Measurements from ENCODE around the gene THSD7A.
"Not testable (repeated sequence)": the region's sequence is repeated elsewhere in the genome, so short reads cannot be mapped to it uniquely, and the experiment has no call there.

Gene THSD7A

DNA sequence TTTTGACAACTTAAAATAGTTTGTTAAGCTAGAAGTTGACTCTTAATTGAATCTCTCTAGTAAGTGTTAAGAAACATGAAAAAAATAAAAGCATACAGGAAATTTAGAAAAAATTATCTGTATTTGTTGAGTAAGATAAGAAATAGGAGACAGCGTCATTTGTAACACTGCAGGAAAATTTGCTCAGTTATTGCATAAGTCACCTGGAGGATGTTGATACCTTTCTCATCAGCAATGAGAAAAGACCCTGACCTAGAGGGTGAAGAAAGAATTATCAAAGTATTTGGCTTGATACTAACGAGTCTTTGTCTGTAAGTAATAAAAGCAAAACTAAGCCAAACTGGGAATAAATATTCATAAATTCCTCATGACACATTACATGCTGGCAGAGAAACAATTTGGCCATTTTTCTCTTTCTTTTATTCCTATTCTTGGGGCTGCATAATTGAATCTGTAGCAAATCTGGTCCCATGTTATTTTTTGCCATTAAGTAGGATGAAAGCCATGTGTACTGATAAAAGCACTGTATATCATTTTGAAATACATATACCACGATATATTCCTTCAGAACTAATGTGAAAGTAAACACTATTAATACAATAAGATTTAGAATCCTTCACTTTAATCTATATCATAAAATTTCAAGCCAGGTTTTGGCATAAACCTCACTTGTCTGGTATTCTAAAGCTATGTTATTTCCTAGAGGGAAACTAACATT is 362.8 kb downstream of the THSD7A start:
- no peak for DNase-seq (ENCODE audit: low read depth in 1 of 2, low spot score in 1 of 2)

DNA sequence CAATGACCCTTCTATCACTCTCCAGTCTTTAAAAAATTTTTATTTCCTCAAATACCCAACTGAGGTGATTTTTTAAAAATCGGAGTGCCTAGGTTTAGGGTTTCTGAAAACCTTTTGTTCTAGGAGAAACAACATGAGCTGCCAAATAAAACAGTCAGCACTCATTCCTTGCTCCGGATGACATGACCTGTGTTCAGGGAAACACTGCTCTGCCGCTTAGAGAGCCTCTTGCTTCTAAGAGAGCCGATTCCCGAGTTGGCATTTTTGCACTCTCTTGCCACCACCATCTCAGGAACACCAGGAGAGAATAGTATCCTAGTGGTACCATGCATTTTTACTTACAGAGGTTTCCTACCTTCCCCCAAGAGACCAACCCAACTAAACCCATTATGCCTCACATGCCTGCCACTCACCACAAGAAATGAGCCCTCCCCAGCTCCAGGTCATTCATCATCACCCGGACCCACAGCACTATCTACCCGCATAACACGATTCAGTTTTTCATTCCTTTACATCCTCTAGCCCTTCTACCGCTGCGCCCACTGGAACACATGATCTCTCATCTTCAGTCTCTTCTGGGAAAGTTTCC is 365.4 kb downstream of the THSD7A start:
- no peak for DNase-seq (ENCODE audit: low read depth in 1 of 2, low spot score in 1 of 2)

DNA sequence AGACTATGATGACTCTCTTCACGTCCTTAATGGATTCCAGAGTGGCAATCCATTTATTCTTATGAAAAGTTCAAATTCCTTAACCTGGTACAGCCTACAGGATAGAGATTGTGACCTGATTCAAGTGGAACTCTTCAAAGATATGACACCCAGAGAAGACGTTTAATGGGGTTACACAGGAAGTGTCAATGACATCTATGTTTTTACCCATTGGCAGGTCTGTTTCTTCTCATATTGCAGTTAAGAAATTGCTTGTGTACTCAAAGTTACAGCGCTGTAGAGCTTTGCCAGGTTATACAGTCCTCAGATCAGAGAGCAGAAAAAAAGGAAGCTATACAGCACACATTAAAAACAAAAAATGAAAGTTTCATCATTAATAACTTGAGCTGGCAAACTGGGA is 367.4 kb downstream of the THSD7A start:
- no peak for DNase-seq (ENCODE audit: low read depth in 1 of 2, low spot score in 1 of 2)

DNA sequence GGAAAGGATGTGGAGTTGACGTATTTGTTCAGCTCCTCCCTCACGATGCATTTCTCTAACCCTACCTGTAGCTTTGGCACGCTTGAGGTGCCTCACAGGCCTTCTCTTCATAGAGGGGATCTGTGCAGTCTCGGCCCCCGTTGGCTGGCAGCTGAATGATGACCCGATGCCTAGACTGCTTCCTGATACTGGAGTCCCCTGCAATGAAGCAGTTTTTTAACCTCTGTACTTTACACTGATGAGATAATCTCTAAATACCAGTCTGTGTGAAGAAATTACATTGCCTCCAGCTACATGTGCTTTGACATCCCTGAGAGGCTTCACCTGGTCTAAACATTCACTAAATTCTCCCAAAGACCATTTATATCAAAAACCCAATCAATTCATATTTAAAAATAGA is 370.1 kb downstream of the THSD7A start:
- DNase-seq (ENCODE audit: low read depth in 1 of 2, low spot score in 1 of 2) = no peak

DNA sequence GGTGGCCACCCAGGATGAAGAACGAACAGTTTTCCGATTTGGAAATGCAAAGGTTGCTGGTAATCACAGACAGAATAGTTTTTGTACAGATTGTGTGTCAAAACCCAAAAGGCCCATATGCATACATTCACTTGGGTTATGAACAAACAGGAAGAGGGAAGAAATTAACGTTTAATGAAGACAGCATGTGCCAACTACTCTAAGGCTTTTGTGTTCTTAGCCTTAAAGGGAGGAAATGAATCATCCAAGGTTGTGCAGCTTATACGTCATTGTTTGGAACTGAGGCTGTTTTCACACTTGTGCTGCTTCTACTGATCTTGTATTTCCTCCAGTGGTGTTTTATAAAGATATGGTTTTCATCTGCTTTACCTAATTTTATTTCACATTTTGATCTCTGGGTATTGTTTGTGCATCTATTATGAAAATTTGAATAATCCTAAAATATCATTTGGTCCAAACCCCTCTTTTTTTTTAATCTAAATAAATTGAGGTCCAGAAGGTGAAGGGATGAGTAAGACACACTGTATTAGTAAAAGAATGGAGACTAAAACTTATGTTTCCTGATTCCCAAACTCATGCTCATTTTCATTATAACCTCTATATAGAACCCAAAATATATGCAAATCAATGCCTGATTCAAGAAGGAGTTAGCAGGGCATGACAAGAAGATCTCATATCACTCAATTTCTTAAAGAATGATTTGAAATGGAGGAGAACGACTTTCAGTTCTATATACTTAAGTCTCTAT is 373.1 kb downstream of the THSD7A start:
- DNase-seq (ENCODE audit: low read depth in 1 of 2, low spot score in 1 of 2) = no peak

DNA sequence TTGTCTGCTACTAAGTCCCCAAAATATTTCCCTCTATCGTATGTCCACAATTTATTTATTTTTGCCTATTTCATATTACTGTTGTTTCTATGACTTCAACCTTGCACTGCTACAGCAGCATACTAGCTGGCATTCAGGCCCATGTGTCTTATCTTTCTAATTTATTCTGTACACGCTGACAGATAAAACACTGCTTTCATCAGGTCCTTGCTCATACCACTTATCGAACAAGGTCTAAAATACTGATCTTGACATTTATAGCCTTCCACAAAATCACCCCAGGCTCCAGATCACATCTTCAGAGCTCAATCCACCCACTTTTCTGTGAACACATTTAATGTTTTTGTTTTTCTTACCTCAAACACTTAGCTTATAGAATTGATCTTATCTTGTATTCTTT is 374.6 kb downstream of the THSD7A start:
- no peak for DNase-seq (ENCODE audit: low read depth in 1 of 2, low spot score in 1 of 2)

DNA sequence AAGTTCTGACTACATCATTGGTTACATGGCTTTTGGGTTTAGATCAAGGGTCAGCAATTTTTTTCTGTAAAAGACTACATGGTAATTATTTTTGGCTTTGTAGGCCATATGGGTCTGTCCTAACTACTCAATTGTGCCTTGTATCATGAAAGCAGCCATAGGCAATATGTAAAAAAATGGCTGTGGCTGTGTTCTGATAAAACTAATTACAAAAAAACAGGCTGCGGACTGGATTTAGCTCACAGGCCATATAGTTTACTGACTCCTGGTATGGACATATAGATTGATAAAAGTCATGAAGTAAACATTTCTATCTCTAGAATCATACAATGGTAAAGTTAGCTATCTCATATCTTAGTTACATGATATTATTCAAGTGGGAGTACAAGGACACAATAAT is 375.4 kb downstream of the THSD7A start:
- DNase-seq (ENCODE audit: low read depth in 1 of 2, low spot score in 1 of 2) = no peak

DNA sequence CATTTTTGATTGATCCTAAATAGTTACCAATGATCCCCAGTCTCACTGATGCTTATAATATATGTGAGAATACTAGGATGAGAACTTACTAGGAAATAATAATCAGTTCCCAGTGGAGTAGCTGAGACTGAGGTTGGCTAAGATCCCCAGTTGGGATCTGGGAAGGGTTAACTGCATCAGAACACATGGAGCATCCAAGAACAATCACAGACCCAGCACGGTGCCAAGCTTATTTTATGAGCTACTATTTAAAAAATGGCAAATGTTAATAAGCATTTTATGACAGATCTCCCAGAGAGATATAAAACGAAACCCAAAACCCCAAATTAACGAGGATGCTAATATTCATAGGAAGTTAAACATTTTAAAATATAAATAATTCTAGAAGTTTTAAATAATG is 379.5 kb downstream of the THSD7A start:
- DNase-seq (ENCODE audit: low read depth in 1 of 2, low spot score in 1 of 2) = no peak

DNA sequence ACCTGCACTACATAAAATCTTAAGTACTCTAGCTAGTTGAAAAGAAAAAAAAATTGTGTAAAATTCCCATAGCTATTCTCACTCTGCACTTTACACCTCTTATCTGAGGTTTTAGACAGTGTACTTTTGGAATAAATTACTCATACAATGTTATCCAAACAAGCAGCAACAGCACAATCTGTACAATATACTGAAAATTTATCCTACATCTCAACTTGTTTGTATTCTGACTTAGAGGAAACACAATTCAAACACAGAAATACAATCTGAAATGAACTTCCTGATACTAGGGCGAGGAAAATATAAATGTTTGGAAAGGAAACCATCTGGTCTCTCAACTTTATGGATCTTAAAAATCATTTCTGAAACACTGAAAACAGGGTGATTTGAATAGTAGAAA is 381.7 kb downstream of the THSD7A start:
- DNase-seq (ENCODE audit: low read depth in 1 of 2, low spot score in 1 of 2) = no peak

DNA sequence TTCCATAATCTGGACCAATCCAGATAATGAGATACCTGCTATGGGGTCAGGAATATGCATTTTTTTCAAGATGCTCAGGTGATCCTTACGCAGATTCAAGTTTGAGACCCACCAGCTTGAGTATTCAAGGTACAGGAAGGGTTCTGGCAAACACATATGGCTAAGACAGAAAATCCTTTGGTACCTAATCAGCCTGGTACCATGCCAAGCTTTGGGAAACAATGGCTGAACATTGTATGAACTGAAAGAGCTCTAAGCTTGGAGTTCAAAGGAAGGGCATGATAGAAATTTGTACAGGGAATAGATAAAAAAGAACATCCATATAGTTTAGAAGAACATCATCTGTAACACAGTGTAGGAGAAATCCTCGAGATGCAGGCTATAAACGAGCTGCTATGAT is 382.7 kb downstream of the THSD7A start:
- DNase-seq (ENCODE audit: low read depth in 1 of 2, low spot score in 1 of 2) = no peak

DNA sequence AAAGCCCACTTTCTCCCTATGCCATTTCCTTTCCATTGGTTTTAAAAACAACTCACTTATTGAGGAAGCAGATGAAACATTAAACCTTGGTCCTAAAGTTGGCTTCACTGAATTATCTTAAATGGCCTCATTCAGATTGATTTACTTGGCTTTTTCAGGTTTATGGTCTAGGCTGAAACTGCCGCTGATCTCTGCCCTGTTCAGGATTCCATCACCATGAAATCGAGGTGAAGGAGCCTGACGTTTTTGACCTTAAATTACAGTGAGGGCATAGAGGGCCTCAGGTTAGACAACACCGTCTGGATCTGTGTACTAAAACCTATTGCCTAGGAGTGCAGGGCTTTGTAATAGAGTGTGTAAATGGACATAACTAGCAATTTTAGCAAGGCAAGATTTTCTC is 383.7 kb downstream of the THSD7A start:
- DNase-seq (ENCODE audit: low read depth in 1 of 2, low spot score in 1 of 2) = no peak

DNA sequence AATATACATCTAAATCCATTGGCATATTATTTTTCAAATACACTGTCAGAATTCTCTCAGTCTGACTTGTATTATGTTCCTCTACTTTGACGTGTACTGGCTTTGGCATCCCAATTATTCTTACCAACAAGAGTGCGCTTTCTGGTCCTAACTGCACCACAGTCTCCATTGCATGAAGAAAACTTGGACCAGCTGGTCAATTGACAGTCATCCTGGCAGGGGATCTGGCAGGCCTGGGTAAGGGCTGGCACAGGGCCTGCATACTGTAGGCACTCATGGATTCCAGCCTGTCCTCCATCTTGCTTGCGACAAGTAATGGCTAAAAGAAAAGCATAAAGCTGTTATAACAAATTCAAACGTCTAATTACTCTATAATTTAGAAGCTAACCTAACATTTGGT is 384.9 kb downstream of the THSD7A start:
- no peak for DNase-seq (ENCODE audit: low read depth in 1 of 2, low spot score in 1 of 2)

DNA sequence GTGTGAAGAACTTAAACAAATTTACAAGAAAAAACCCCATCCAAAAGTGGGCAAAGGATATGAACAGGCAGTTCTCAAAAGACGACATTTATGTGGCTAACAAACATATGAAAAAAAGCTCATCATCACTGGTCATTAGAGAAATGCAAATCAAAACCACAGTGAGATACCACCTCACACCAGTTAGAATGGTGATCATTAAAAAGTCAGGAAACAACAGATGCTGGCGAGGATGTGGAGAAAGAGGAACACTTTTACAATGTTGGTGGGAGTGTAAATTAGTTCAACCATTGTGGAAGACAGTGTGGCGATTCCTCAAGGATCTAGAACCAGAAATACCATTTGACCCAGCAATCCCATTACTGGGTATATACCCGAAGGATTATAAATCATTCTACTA is 388.1 kb downstream of the THSD7A start:
- DNase-seq (ENCODE audit: low read depth in 1 of 2, low spot score in 1 of 2) = not testable (repeated sequence)

DNA sequence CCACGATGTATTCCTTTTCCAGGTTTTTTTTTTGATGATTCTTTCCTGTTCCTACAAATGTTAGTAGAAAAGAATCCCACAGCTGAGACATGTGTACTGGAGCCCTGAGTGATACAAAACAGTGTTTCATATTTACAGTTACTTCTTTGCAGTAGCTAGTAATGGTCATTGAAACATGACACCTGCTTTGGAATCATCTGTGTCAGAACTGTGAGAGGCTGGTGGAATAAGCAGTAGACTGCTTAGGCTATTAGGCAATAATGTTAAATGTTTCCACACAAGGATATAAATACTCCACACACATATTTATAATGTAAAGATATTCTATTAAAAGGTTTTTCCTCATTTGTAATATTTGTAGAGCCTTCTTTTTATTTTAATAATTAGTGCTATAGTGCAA is 394.0 kb downstream of the THSD7A start:
- no peak for DNase-seq (ENCODE audit: low read depth in 1 of 2, low spot score in 1 of 2)

DNA sequence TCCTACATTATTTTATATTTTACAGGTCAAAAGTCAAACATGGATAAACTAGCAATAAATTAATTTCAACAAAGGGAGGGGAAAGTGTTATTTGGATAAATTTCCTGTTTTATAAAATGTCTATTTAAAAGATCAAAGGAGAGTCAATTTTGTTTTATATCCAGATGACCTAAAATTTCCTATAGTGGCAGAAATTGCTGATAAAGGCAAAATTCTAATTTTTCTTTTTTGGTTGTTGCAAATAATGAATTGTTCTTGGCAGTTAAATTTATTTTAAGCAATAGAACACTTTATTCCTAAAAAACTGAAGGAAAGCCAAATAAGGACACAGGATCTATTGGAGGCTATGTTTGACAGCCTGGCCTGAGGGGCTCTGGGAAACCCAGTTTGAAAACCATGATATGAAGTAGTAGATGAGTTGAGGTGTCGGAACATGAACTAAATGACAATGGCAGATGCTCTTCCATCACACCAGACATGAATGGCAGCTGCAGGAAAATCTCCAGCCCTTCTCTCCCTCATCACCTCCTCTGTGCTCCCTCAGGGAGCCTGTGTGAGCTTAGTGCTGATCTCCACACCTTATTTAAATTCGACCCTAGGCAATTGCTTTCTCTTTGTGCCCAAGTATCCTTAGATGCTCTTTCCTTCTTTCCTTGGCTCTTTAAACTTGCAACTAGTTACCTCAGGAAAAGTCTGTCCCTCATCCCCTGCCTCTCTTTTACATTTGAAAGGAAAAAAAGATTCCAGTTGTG is 395.0 kb downstream of the THSD7A start:
- DNase-seq (ENCODE audit: low read depth in 1 of 2, low spot score in 1 of 2) = no peak

DNA sequence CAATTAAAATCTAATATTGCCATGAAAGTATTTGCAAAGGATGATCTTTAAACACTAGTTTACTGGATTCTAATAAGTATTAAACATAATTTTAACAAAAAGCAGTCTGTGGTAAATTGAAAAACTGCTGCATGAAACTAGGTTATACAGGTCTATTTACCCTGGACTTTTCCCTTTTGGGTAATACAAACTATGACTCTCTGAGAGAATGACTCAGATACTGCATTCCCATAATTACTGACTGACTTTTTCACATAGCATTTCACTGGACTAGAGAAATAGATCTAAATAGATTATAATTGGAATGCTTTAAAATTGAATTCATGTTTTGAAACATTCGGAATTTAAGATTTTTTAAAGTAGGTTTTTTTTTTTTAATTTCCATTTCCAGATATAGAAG is 395.7 kb downstream of the THSD7A start:
- DNase-seq (ENCODE audit: low read depth in 1 of 2, low spot score in 1 of 2) = no peak

DNA sequence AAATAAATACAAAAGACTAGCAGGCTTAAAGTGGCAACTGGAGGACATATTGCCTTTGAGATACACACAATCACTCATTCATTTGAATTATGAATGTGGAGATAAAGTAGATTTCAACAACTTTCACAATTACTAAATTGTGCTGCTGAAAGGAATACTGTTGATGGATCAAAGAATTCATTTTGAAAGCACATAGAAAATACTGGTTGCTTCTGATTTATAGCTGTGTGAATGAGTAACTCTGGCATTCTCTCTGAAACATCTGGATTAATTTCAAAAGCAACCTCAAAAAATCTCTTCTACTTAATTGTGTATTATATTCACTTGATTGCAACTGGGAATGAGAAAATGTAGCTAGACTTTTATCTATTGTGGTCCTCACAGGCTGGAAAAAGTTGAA is 397.6 kb downstream of the THSD7A start:
- no peak for DNase-seq (ENCODE audit: low read depth in 1 of 2, low spot score in 1 of 2)

DNA sequence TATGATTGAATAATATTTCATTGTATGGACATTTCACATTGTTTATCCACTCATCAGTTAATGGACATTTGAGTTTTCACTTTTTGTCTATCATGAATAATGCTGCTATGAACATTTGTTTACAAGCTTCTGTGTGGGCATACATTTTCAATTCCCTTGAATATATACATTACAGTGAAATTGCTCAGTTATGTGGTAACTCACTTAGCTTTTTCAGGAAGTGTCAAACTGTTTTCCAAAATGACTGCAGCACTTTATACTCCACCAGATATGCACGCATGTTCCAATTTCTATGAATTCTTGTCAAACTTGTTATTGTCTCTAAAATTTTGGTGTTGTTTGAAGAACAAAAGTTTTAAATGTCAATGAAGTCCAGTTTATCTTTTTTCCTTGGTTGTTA is 401.2 kb downstream of the THSD7A start:
- DNase-seq (ENCODE audit: low read depth in 1 of 2, low spot score in 1 of 2) = no peak

DNA sequence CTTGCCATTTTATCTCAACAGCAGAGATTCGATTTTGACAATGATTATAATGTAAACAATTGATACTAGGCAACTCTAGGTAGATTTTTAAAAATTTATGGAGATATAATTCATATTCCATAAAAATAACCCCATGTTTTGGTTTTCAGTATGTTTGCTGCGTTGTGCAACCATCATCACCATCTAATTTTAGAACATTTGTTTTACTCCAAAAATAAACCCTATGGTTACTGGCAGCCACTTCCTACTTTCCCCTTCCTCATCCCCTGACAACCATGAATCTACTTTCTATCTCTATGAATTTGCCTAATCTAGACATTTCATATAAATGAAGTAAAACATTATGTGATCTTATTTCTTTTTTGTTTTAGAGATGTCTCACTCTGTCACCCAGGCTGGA is 401.9 kb downstream of the THSD7A start:
- DNase-seq (ENCODE audit: low read depth in 1 of 2, low spot score in 1 of 2) = no peak

DNA sequence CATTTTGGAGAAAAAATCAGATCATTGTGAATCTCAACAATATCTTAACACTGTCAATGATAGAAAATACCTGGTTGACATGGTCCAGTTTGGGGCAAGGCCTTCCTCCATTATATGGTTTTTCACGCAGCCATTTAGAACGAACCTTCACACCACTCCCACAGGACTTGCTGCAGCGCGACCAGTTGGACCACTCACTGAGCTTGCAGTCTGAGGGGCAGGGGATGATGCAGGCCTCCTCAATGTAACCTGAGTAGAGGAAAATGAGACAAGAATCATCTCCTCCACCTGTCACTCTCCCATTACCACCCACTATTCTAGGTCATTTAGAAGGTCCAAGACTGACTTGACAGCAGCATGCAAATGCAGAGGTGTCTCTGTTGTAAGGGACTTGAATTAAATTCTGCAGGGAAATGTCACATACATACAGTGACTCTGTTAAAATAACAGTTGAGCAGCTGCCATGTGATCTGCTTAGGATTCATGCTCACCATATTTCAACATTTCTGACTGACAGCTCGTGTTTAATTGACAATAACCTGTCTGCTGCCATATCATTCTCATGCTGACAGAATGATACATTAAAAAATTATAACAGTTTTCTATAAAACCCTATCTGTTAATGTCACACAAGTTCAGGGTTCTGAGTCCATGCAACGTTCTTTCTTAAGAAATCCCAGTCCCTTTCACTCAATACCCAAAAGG is 403.0 kb downstream of the THSD7A start:
- no peak for DNase-seq (ENCODE audit: low read depth in 1 of 2, low spot score in 1 of 2)

DNA sequence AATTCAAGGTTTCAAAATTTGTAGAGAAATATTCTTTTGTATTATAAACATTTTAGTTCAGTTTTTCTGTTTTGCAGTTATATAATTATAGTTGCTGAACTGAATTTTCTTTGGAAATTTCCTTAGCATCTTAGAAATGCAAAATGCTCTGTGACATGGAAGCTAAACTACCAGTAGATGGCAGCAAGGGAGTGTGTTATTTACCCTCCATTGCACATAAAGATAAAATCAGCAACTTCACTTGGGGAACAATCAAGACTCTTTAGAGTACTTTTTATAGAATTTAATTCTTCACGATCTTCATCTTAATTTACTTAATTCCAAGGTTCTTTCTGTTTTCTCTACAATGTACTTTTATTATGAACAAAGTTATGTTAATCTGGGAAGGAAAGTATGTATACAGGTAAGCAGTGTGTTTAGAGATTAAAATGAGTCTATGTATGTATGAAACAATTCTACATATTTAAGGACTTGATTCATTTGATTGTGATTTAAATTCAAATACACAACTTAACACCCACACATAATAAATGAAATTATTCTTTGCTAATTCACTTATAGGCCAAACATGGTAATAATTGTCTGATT is 404.2 kb downstream of the THSD7A start:
- no peak for DNase-seq (ENCODE audit: low read depth in 1 of 2, low spot score in 1 of 2)
